GM18907 (cell line): ENCODE data around the gene MYCT1.

Experiments used
- ATAC-seq: cut with Tn5 transposase; IDR thresholded peaks from one replicate; pipeline ENCODE4 v1.9.1; 2021; ENCODE audit warnings: mild to moderate bottlenecking, moderate library complexity; ENCODE audit not compliant: unreplicated experiment

MYCT1 gene

DNA sequence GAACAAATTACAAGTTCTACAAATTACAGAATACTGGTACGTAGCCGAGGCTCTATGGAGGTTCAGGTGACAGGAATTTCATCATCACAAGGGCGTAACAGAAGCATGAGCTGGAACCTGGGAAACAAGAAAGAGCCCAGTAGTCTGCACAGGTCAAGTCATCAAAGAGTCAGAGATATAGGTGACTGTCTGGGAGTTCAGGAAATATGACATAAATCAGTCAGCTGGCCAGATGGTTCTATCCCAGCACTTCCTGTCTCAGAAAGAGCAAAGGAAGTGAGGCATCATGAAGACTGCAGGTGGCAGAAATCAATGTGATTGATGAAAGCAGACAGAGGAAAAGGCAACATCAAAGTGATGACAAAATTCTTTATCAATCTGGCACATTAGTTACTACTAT, 23.3 kb downstream of the MYCT1 start:
- no peak for ATAC-seq

DNA sequence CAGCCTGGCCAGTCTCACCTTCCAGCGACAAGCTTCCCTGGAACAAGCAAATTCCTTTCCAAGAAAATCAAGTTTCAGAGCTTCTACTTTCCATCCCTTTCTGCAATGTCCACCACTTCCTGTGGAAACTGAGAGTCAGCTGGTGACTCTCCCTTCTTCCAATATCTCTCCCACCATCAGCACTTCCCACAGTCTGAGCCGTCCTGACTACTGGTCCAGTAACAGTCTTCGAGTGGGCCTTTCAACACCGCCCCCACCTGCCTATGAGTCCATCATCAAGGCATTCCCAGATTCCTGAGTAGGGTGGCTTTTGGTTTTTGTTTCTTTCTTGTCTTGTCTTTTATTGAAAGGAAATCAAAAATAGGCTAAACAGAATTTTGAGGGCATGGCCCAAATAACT, 24.3 kb downstream of the MYCT1 start:
- ATAC-seq, result no peak

DNA sequence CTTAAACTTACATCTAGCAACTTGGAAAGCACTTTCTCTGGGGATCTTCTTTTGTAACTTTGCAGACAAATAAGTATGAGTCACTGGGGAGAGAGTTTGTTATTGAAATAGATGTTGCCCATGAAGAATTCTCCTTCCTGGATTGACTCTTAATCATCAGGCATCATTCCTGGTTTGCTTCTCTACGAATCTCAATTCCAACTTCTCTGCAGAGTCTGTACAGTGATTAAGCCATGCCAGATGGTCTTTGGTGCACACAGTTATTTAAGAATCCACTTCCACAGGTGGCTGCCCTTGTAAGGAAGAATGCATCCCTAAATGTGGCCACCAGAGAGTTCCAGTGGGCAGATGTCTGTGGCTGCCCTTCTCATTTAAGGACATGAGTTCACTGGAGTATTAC, 25.7 kb downstream of the MYCT1 start:
- ATAC-seq, result no peak

- ATAC-seq, result no peak
Observed at GRCh38 chr6:152726313-152726712, 28.6 kb downstream of the MYCT1 start.

GRCh38 chr6:152727507-152727906, 29.8 kb downstream of the MYCT1 start:
- no peak for ATAC-seq

GRCh38 chr6:152734630-152735029, 36.9 kb downstream of the MYCT1 start:
- ATAC-seq, result no peak

- ATAC-seq, result no peak
Observed at GRCh38 chr6:152736687-152737273, 39.1 kb downstream of the MYCT1 start.

DNA sequence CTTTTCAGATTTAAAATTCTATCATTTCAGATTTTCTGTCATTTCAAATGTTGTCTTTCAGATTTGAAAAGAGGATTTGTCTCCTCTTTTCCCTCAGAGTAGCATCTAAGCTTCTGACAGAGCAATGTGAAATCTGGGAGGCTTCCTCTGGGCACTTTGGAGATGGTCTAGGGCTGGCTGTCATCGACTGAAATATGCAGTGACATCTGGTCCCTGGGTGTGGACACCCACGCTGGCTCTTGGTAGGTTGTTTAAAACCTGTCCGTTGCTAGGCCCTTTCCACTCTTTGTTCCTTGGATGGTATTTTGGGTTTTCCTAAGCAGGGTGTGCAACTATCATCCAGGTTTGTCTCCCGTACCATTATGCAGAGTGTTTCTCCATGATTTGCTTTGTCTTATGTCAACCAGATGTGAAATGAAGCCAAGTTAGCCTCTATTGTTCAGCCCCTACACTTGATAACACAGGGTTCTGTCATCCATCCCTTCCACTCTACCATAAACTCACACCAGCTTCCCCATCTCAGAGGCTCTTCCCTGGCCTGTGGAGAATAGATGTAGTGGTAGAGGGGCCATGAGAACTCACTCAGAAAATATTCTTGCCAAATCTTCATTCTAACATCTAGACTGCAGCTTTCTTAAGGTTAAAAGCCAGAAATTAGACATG, 47.9 kb downstream of the MYCT1 start:
- ATAC-seq, result no peak

GRCh38 chr6:152746172-152746553, 48.5 kb downstream of the MYCT1 start:
- ATAC-seq, result no peak

DNA sequence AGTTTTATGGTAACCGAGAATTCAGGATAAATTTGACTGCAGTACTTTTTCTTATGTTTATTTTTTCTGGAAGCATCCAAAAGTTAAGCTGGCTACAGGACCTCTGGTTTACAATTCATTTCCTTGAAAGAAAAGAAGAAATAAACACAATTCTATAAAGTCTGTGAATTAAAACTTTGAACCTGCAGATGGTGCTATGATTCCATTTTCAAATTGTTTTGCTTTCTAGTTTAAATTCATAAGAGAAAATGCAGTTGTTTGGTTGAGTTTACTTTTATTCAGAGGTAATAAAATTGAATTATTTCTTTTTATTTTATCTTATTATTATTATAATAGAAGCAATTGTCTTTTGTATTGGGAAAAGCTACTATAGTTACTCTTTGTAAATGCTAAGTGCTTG, 51.1 kb downstream of the MYCT1 start:
- ATAC-seq, result no peak

DNA sequence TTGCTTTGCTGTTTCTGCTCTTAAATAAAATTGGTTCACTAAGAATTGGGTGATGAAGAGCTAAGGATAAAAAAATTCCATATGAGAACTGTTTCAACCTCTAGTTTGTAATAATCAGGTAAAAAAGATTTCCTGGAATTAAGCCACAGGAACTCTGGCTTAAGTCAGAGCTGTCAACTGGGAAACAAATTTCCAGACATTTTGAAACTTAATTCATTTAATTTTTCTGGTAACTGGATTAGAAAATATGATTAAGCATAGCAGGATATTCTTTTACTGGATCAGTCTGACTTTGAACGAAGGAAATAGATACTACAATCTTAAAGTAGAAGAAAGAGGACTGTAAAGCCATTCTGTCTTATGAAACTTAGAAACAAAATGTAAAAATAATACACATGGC, 51.6 kb downstream of the MYCT1 start:
- ATAC-seq, result no peak

- ATAC-seq, result no peak
Observed at GRCh38 chr6:152750694-152751093, 53.0 kb downstream of the MYCT1 start, which contains the start of gene VIP. Gene VIP, plus strand, starts transcription at chr6:152750797. Its CDS starts 1,381 bp downstream, at chr6:152752178.

DNA sequence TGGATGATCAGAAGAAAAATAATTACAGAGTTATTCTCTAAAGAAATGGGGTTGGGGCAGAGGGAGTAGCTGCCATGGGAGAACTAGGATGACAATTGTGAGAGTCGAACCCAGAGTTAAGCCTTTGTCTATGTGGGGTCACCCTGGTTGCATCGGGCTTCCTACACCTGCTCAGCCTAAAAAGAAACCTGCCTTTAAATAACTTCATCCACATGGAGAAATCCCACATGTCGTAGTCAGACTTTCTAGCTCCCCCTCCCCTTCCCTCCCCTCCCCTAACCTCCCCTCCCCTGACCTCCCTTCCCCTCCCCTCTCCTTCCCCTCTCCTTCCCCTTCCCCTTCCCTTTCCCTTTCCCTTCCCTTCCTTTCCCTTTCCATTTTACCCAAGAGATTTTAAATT, 67.6 kb downstream of the MYCT1 start:
- no peak for ATAC-seq

DNA sequence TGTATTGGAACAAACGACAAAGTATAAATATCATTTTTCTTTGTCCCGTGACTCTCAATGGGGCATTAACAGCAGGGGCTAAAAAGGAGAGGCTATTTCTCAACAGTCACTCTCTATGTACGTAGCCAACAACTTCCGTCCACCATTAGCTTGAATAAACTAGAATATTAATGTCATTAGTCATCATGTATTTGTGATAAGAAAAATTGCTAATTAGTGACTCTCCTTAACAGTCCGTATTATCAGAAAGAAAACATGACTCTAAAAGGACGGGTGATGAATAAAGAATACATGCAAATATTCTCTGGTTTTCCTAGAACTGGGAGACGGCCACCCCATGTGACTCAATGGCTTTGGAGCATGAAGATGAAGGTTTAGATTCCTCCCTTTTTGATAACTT, 71.5 kb downstream of the MYCT1 start:
- no peak for ATAC-seq

DNA sequence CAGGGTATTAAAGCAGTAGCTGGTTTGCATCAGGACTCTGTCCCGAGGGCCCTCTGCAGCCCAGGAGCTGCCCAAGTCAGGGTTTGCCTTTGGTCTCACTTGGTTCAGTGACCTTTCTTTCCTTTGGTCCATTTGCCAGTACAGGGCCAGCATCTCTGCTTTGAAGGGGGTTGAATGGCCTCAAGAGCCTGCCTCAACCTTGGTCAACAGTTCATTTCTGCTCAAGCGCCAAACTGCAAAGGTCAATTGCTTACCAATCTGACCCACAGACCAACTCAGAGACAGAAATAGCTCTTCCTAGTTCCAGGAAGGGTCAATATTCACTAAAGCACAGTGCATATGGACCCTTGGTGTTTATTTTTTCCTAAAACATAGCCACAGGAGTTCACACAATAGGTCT, 72.3 kb downstream of the MYCT1 start:
- no peak for ATAC-seq

DNA sequence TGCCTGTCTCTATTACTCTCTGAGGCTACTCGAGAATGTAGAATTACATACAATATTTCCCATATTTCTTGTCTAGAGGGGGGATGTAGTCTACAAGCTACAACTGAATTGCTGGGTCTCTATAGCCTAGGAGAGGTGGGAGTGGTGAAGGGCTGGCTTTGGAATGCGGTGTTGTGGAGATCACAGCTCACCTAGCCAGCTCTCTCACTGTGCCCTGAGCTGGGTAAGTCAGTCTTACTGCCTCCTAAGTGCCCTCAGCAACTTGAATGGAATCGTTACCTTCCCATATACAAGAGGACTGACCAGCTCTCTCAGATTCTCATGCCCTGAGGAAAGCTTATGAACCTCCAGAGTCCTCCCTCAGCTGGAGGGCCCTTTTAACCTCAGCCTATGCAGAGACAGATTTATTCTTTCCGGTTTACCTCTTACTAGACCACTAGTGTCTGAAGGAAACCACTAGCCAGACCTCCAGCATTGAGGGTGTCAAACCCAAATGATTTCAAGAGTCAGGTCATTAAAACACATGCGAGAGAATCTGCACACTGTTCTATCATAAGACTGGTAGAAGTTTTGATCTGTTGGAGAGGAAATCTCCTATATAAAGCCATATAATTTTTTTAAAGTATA, 73.5 kb downstream of the MYCT1 start:
- ATAC-seq, result no peak
